Measurements from ENCODE around the gene BORCS5.

DNA sequence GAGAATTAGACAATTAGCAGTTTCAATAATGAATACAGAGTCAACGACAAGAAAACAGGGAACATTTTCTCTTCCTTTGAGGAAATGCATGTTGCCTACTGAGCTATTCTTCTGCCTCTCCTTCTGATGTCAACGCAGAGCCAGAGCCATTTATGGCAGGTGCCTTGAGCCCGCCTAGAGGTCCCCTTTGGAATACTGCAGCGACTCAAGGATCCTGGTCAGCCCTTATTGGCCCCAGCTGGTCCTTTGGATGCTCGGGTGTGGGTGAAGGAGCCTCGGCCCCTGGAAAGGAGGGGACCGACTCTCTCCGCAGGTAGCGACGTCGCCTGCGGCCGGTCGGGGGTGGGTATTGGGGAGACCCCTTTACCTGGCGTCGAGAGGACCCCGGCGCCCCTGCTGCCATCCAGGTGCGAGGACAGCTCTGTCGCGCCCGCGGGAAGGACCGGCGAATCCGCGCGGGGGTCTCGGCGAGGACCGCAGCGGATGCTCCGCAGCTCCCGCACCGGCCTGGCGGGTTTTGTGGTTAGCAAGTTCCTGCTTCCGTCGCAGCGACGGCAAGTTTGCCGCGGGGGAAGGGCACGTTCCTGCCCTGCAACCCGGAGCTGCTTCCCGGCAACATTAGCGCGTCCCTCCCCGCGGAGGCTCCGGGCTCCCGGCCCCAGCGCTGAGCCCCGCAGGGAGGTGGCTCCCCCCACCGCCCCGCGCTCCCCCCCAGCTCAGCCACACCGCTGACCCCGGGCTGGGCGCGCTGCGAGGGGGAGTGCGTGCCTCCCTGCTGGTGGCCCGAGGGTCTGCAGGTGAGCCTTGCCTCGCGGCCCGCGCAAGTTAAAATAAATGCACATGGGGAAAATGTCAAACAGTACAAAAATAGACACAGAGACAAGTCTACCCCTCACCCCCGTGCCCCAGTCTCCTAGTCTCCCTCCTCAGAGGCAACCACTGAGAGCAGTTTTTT is 6.9 kb upstream of the BORCS5 start, which contains the start of gene MANSC1:
- TF ChIP-seq, protein P1, sequence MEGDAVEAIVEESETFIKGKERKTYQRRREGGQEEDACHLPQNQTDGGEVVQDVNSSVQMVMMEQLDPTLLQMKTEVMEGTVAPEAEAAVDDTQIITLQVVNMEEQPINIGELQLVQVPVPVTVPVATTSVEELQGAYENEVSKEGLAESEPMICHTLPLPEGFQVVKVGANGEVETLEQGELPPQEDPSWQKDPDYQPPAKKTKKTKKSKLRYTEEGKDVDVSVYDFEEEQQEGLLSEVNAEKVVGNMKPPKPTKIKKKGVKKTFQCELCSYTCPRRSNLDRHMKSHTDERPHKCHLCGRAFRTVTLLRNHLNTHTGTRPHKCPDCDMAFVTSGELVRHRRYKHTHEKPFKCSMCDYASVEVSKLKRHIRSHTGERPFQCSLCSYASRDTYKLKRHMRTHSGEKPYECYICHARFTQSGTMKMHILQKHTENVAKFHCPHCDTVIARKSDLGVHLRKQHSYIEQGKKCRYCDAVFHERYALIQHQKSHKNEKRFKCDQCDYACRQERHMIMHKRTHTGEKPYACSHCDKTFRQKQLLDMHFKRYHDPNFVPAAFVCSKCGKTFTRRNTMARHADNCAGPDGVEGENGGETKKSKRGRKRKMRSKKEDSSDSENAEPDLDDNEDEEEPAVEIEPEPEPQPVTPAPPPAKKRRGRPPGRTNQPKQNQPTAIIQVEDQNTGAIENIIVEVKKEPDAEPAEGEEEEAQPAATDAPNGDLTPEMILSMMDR (IDR thresholded peaks at IDR 0.05) = peak in 1 of 3 experiments; percentile 5
- TF ChIP-seq POLR2AphosphoS5 (IDR thresholded peaks at IDR 0.05; ENCODE audit: insufficient read depth in 1 of 2, low read depth in 1 of 2) = peak; percentile 12 to 74
